GM18873 (cell line): ENCODE measurements around the gene UBXN6.

Experiments
- ATAC-seq: cut with Tn5 transposase; IDR thresholded peaks from one replicate; pipeline ENCODE4 v1.9.1; 2021; ENCODE audit warnings: mild to moderate bottlenecking, moderate library complexity, moderate number of reproducible peaks; ENCODE audit not compliant: unreplicated experiment, low FRiP score

UBXN6 gene

GRCh38 chr19:4413588-4413987 lies 44.0 kb downstream of the UBXN6 start:
- no peak for ATAC-seq

- no peak for ATAC-seq
These were observed 48.3 kb downstream of the UBXN6 start for GRCh38 chr19:4409123-4409933.

GRCh38 chr19:4406626-4407025 lies 51.0 kb downstream of the UBXN6 start:
- no peak for ATAC-seq

- ATAC-seq = no peak
These were observed 51.6 kb downstream of the UBXN6 start for GRCh38 chr19:4405977-4406376.

GRCh38 chr19:4403005-4403761 lies 54.4 kb downstream of the UBXN6 start:
- ATAC-seq = no peak

GRCh38 chr19:4402171-4403004 lies 55.2 kb downstream of the UBXN6 start, which contains the start of gene CHAF1A:
Gene CHAF1A (plus strand): TSS chr19:4402640. CDS start chr19:4402763, 123 bp downstream.
- peak; percentile 83 for ATAC-seq

GRCh38 chr19:4401769-4402170 lies 55.8 kb downstream of the UBXN6 start:
- ATAC-seq = no peak

- ATAC-seq = peak; percentile 54
These were observed 57.3 kb downstream of the UBXN6 start, which contains the start of gene SH3GL1 for GRCh38 chr19:4400135-4400936. Gene SH3GL1 (minus strand): TSS chr19:4400547. CDS start chr19:4400368, 179 bp downstream.

GRCh38 chr19:4399812-4400134 lies 57.8 kb downstream of the UBXN6 start:
- ATAC-seq = no peak

- no peak for ATAC-seq
These were observed 60.4 kb downstream of the UBXN6 start for GRCh38 chr19:4396949-4397783.
